Kidney (tissue), 14 donors: ENCODE results near the gene SPPL2B. TPM values are rescaled to one million over a fixed set of nuclear protein-coding genes. Genes with fewer than 3 reads are reported as not detected.

Source experiments
- DNase-seq, 5 donors: peaks; one replicate each; pipeline ENCODE4 v3.0.0-alpha.2; 2013 to 2020
- FAIRE-seq: peaks from 2 replicates; lab custom pipeline; 2012; peaks lifted over from hg19 to GRCh38; lab: Jason Lieb, UNC
- H3K27ac ChIP-seq, 2 donors: one replicate each; pipeline ENCODE4 v1.7.0; 2013; ENCODE audit warnings: low read depth in 2 of 2, low read length in 2 of 2, inconsistent platforms in 1 of 2
- H3K27me3 ChIP-seq: one replicate; pipeline ENCODE4 v1.7.1; 2013; ENCODE audit warnings: low read length, inconsistent platforms; ENCODE audit not compliant: control insufficient read depth, insufficient read depth
- H3K36me3 ChIP-seq, 3 donors: one replicate each; pipeline versions ENCODE4 v1.7.0 to v1.7.1; 2013; ENCODE audit warnings: low read length in 3 of 3, control low read depth in 1 of 3, inconsistent platforms in 1 of 3; ENCODE audit not compliant: insufficient read depth in 3 of 3, control insufficient read depth in 2 of 3
- H3K4me1 ChIP-seq, 3 donors: one replicate each; pipeline versions ENCODE4 v1.7.0 to v1.7.1; 2013; ENCODE audit warnings: low read length in 3 of 3, inconsistent platforms in 1 of 3, low read depth in 1 of 3; ENCODE audit not compliant: control insufficient read depth in 2 of 3, insufficient read depth in 2 of 3
- H3K4me3 ChIP-seq, 3 donors: one replicate each; pipeline versions ENCODE4 v1.7.0 to v1.8.1; 2013; ENCODE audit warnings: low read length in 3 of 3, control low read depth in 1 of 3, inconsistent platforms in 1 of 3
- H3K9ac ChIP-seq, 3 donors: one replicate each; pipeline versions ENCODE4 v1.7.0 to v1.7.1; 2013; ENCODE audit warnings: low read length in 3 of 3, control low read depth in 1 of 3, inconsistent platforms in 1 of 3
- H3K9me3 ChIP-seq, 3 donors: one replicate each; pipeline versions ENCODE4 v1.7.0 to v1.7.1; 2013; ENCODE audit warnings: low read length in 3 of 3, control low read depth in 1 of 3, inconsistent platforms in 1 of 3; ENCODE audit not compliant: control insufficient read depth in 2 of 3, insufficient read depth in 1 of 3
- CTCF ChIP-seq: IDR thresholded peaks from 3 replicates; pipeline ENCODE4 v1.5.1; 2012; ENCODE audit warnings: mild to moderate bottlenecking, moderate library complexity, borderline replicate concordance; ENCODE audit not compliant: insufficient read depth; ENCODE audit errors: extremely low read depth
- intact Hi-C: fragments of 100-400 bp; cut with DNase I; formaldehyde crosslinking; loops from one replicate; pipeline ENCODE4 v1.11.1; 2022
- polyA plus RNA-seq: library from polyadenylated mRNA; stranded (reverse); fragments of 350-450 nt; fragmentation: Illumina TruSeq; extraction: RNeasy Lipid Tissue Mini Kit (QIAGEN cat#74804); gene quantifications from one replicate; pipeline ENCODE4 v1.2.3, GENCODE V29; 2014; ENCODE audit warnings: low read depth, low replicate concordance; ENCODE audit not compliant: insufficient read depth
- total RNA-seq: library from RNA; stranded (reverse); fragmentation: NEBNext Ultra II Directional; extraction: Animal tissue kit (Norgen Biotek cat#: 25700); gene quantifications from one replicate; pipeline ENCODE4 v1.2.1, GENCODE V29; 2021
- donor health status: control.
- donor health status: control.
- donor health status: control.
- donor health status: control.
- donor health status: control.
- donor health status: DM: yes; HTN: yes; CAD: no.
- donor health status: Normal renal cell carcinoma (clear cell type).

Gene SPPL2B
- total and polyA plus RNA-seq, 2 donors from 2014 or later, result 25.3 to 94.1 TPM

- TF ChIP-seq CTCF, result no peak
- Histone ChIP-seq H3K9ac (no peak overlapping the region), H3K4me3 (no peak overlapping the region), H3K27ac (no peak overlapping the region), H3K4me1 (peaks cover 0 to 15% (median 0%) of the 10 kb centered on the region in 3 donors), H3K36me3 (no peaks in the 10 kb centered on the region), H3K9me3 (no peaks in the 10 kb centered on the region), H3K27me3 (peaks cover 14% of the 10 kb centered on the region)
- FAIRE-seq, result no peak
- DNase-seq, result no peak
- intact Hi-C loops, result no loop called here
These were observed 41.9 kb upstream of the SPPL2B start for GRCh38 chr19:2286402-2287140.

- no peak for DNase-seq
- Histone ChIP-seq H3K27ac (no peak overlapping the region), H3K4me3 (no peak overlapping the region), H3K9ac (no peak overlapping the region), H3K9me3 (no peaks in the 10 kb centered on the region), H3K4me1 (peaks cover 0 to 15% (median 0%) of the 10 kb centered on the region in 3 donors), H3K27me3 (peaks cover 16% of the 10 kb centered on the region), H3K36me3 (no peaks in the 10 kb centered on the region)
- TF ChIP-seq CTCF, result no peak
- FAIRE-seq, result no peak
- intact Hi-C loops, result no loop called here
These were observed 40.7 kb upstream of the SPPL2B start for GRCh38 chr19:2287585-2288337.

GRCh38 chr19:2288338-2288817 lies 40.1 kb upstream of the SPPL2B start:
- Histone ChIP-seq H3K27me3 (peaks cover 16% of the 10 kb centered on the region), H3K27ac (no peak overlapping the region), H3K36me3 (no peaks in the 10 kb centered on the region), H3K9me3 (no peaks in the 10 kb centered on the region), H3K9ac (no peak overlapping the region), H3K4me3 (no peak overlapping the region), H3K4me1 (peaks cover 0 to 15% (median 0%) of the 10 kb centered on the region in 3 donors)
- TF ChIP-seq CTCF, result no peak
- DNase-seq (no peak), FAIRE-seq (no peak)
- intact Hi-C loops, result no loop called here
